GM19468 (cell line): ENCODE results near the gene SNORC.

Source experiments
- ATAC-seq: cut with Tn5 transposase; IDR thresholded peaks from one replicate; pipeline ENCODE4 v1.9.1; 2021; ENCODE audit warnings: mild to moderate bottlenecking, moderate library complexity, moderate number of reproducible peaks; ENCODE audit not compliant: unreplicated experiment; ENCODE audit errors: extremely low read depth

The SNORC gene

GRCh38 chr2:232920055-232920454 is 50.0 kb downstream of the SNORC start:
- no peak for ATAC-seq

- ATAC-seq = no peak
Observed at GRCh38 chr2:232920760-232921159, 50.7 kb downstream of the SNORC start.

GRCh38 chr2:232924433-232924832 is 54.4 kb downstream of the SNORC start:
- no peak for ATAC-seq

- ATAC-seq = no peak
Observed at GRCh38 chr2:232925153-232925820, 55.2 kb downstream of the SNORC start.

- no peak for ATAC-seq
Observed at GRCh38 chr2:232925821-232926156, 55.7 kb downstream of the SNORC start.

GRCh38 chr2:232926431-232926939 is 56.4 kb downstream of the SNORC start:
- no peak for ATAC-seq

GRCh38 chr2:232927032-232927792 is 57.1 kb downstream of the SNORC start:
- ATAC-seq = no peak

GRCh38 chr2:232927793-232928550 is 57.9 kb downstream of the SNORC start:
- no peak for ATAC-seq
